Measurements from ENCODE around the gene AICDA. TPM values are rescaled to one million over a fixed set of nuclear protein-coding genes. Genes with fewer than 3 reads are reported as not detected.

Gene AICDA
- polyA plus RNA-seq, 1 donor, result 0.23 TPM

DNA sequence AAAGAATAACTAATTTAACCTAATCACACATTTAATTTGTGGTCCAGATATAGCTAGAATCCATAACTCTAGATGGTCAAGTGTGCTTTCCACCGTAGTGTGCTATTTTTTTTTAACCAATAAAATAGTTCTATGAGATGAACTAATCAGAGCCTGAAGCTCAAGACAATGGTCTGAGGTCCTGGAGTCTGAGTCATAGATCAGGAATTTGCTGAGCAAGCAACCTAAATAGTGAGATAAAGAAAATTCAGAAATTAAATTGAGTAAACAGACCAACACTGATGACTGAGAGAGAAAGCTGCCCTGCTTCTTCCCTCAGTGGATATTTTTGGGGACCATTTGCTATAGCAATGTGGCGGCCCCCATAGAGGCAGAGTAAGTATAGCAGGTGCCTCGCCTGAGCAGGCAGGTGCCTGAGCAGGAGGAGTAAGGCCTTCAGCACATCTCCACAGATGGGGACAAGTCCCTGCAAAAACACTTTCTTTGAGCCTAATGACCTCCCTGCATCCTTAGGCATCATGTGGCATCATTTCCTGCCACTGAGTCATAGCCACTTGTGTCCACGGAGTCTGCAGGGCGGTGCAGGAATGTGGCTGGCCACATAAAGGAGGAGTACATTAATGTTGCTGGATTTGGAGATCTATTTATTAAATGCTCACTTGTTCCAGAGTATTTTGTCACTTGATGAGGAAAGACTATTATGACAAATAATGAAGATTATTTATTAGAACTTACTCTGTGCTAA lies 58.0 kb downstream of the AICDA start:
- no peak for DNase-seq

DNA sequence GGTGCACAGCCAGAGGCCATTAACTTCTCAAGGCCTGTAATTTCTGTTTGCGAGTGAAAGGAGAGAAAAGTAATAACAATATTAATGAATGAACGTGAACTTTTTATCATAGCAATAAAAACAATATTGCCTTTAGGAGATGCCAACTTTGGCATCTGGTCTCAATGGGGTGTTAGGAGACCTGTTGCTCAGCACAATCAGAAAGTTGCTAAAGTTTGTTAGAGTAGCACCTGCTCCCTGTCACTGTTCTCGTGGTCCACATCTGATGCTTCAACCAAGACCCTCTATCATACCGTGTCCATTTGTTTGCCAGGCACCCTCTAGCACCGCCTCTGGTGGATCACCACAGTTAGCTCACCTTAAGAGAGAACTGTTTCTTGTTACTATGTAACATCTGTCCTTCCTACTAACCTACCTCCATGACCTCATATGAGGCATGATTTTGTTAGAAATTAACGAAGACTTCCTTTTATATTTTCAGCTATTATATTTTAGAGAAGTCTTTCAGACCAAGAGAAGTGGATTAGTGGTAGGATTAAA lies 59.5 kb downstream of the AICDA start:
- DNase-seq, result no peak

Other genes with a start within 250 kb of the AICDA start
- gene CLEC6A, start 156.9 kb downstream of the AICDA start, polyA plus RNA-seq (ENCODE audit: insufficient read length), result not detected
- gene CLEC4D, start 99.4 kb downstream of the AICDA start, polyA plus RNA-seq (ENCODE audit: insufficient read length), result not detected
- not detected for gene CLEC4E, start 72.0 kb downstream of the AICDA start, polyA plus RNA-seq (ENCODE audit: insufficient read length)
- gene MFAP5, start 50.0 kb upstream of the AICDA start, polyA plus RNA-seq (ENCODE audit: insufficient read length), result 89.8 TPM
- gene RIMKLB, start 85.1 kb upstream of the AICDA start, polyA plus RNA-seq (ENCODE audit: insufficient read length), result 78.9 TPM
- 0.21 TPM for gene A2ML1, start 209.8 kb upstream of the AICDA start, polyA plus RNA-seq (ENCODE audit: insufficient read length)